HCT116 (cell line): Measurements from ENCODE around the gene PDE7B. TPM values are rescaled to one million over a fixed set of nuclear protein-coding genes. Genes with fewer than 3 reads are reported as not detected.
"Not testable (repeated sequence)": the region's sequence is repeated elsewhere in the genome, so short reads cannot be mapped to it uniquely, and the experiment has no call there.

Source experiments
- ATAC-seq: fragments of 200-7000 bp; cut with Tn5 transposase; 2 replicates; pipeline ENCODE4 v1.9.1; 2020; ENCODE audit warnings: mild to moderate bottlenecking, moderate library complexity
- BruUV-seq: library from RNA; stranded (reverse); fragments of 400-500 nt; replicated peaks from 2 replicates; lab custom pipeline; 2021; lab: Mats Ljungman, UMichigan
- CTCF ChIA-PET: fragments of 300-600 bp; sonication (Branson Sonifier 250); formaldehyde crosslinking; loops from one replicate; lab custom pipeline; 2021; ENCODE audit warnings: antibody characterized with exemption; lab: Charles Lee
- POLR2A ChIA-PET: fragments of 300-600, 350-600 bp; sonication (Branson Sonifier 250); formaldehyde crosslinking; loops from one replicate; lab custom pipeline; 2021; ENCODE audit warnings: antibody characterized with exemption; lab: Charles Lee
- RAD21 ChIA-PET, 2 experiments: fragments of 300-600 bp; sonication (Branson Sonifier 250); formaldehyde crosslinking; loops; one replicate each; lab custom pipeline; 2023; ENCODE audit warnings: low total read pairs in 2 of 2; ENCODE audit not compliant: uncharacterized antibody in 2 of 2, unreplicated experiment in 2 of 2, low non-redundant PET in 1 of 2; lab: Charles Lee
- DNase-seq: peaks from one replicate; pipeline ENCODE4 v3.0.0-alpha.2; 2010; ENCODE audit warnings: low read depth, low spot score
- H2AFZ ChIP-seq: fragments of 200-600 bp; shearing (Covaris generic), sonication (generic); 2 replicates; pipeline ENCODE4 v1.6.1; 2017; ENCODE audit warnings: low read depth, mixed run types, mixed read lengths, antibody characterized with exemption, low read length; ENCODE audit not compliant: poor library complexity, severe bottlenecking
- H3K27ac ChIP-seq: 2 replicates; pipeline ENCODE4 v1.5.1; 2012; ENCODE audit warnings: low read depth, low read length
- H3K27me3 ChIP-seq: fragments of 200-600 bp; sonication (generic); 2 replicates; pipeline ENCODE4 v1.6.1; 2016; ENCODE audit warnings: mixed run types, low read length, mixed read lengths; ENCODE audit not compliant: insufficient read depth
- H3K36me3 ChIP-seq, 2 experiments: fragments of 200-500 bp in 1 of 2; fragments of 200-600 bp in 1 of 2; sonication (Bioruptor generic) in 1 of 2; sonication (generic) in 1 of 2; 2 replicates each; pipeline versions ENCODE4 v1.5.1 to v1.6.1; 2014 to 2016; ENCODE audit warnings: low read length in 2 of 2, inconsistent platforms in 1 of 2, mixed read lengths in 1 of 2, mixed run types in 1 of 2; ENCODE audit not compliant: insufficient read depth in 2 of 2, control insufficient read depth in 1 of 2
- H3K4me1 ChIP-seq, 2 experiments: fragments of 200-600 bp in 1 of 2; sonication (generic) in 1 of 2; 2 replicates each; pipeline versions ENCODE4 v1.5.1 to v1.6.1; 2012 to 2017; ENCODE audit warnings: low read length in 2 of 2, inconsistent platforms in 1 of 2, mild to moderate bottlenecking in 1 of 2, mixed read lengths in 1 of 2, mixed run types in 1 of 2, moderate library complexity in 1 of 2; ENCODE audit not compliant: insufficient read depth in 2 of 2, control insufficient read depth in 1 of 2
- H3K4me2 ChIP-seq: fragments of 200-600 bp; sonication (generic); 2 replicates; pipeline ENCODE4 v1.6.1; 2017; ENCODE audit warnings: mixed run types, low read length, mixed read lengths
- H3K4me3 ChIP-seq, 2 experiments: fragments of 200-600 bp in 1 of 2; sonication (generic) in 1 of 2; replicated peaks in 1 of 2; 2 replicates each; pipeline ENCODE4 v1.5.1; 2011 to 2016; ENCODE audit warnings: low read length in 2 of 2, control low read depth in 1 of 2, low read depth in 1 of 2, mild to moderate bottlenecking in 1 of 2, mixed read lengths in 1 of 2, mixed run types in 1 of 2
- H3K79me2 ChIP-seq: fragments of 200-600 bp; sonication (generic); 2 replicates; pipeline ENCODE4 v1.6.1; 2017; ENCODE audit warnings: mild to moderate bottlenecking, mixed run types, low read length, moderate library complexity, mixed read lengths; ENCODE audit not compliant: insufficient read depth
- H3K9ac ChIP-seq: fragments of 200-600 bp; sonication (generic); 2 replicates; pipeline ENCODE4 v1.6.1; 2016; ENCODE audit warnings: low read length, mixed read lengths
- H3K9me2 ChIP-seq: fragments of 200-600 bp; sonication (generic), shearing (Covaris generic); 2 replicates; pipeline ENCODE4 v1.6.1; 2017; ENCODE audit warnings: mixed run types, mild to moderate bottlenecking, moderate library complexity; ENCODE audit not compliant: insufficient read depth
- H3K9me3 ChIP-seq, 2 experiments: fragments of 200-500 bp in 1 of 2; fragments of 200-600 bp in 1 of 2; sonication (Bioruptor generic) in 1 of 2; sonication (generic) in 1 of 2; 2 replicates each; pipeline ENCODE4 v1.6.1; 2014 to 2017; ENCODE audit warnings: low read length in 2 of 2, mixed read lengths in 2 of 2, inconsistent platforms in 1 of 2, low read depth in 1 of 2, mild to moderate bottlenecking in 1 of 2, mixed run types in 1 of 2, moderate library complexity in 1 of 2; ENCODE audit not compliant: control insufficient read depth in 1 of 2, insufficient read depth in 1 of 2
- H4K20me1 ChIP-seq: fragments of 200-600 bp; sonication (generic), shearing (Covaris generic); 2 replicates; pipeline ENCODE4 v1.6.1; 2017; ENCODE audit warnings: mixed run types, mild to moderate bottlenecking, moderate library complexity; ENCODE audit not compliant: insufficient read depth
- SRF ChIP-seq: IDR thresholded peaks from 2 replicates; pipeline ENCODE4 v1.6.1; 2012; ENCODE audit warnings: low read depth
- intact Hi-C: fragments of 100-400 bp; cut with micrococcal nuclease; formaldehyde crosslinking; loops from 2 replicates; pipeline ENCODE4 v1.10.0; 2022
- total RNA-seq: library from RNA; stranded (reverse); gene quantifications from one replicate; pipeline ENCODE4 v1.2.1, GENCODE V29; 2021; ENCODE audit not compliant: unreplicated experiment
- TF ChIP-seq, protein P1 (sequence below), 3 experiments: fragments of 200-600 bp in 1 of 3; sonication (generic) in 1 of 3; IDR thresholded peaks in 2 of 3; conservative IDR thresholded peaks in 1 of 3; 2 replicates each; pipeline ENCODE4 v1.5.1; 2012 to 2017; ENCODE audit warnings: low read depth in 2 of 3, low read length in 2 of 3, antibody characterized with exemption in 1 of 3, borderline replicate concordance in 1 of 3, control low read depth in 1 of 3, mild to moderate bottlenecking in 1 of 3, mixed read lengths in 1 of 3, mixed run types in 1 of 3, moderate library complexity in 1 of 3; ENCODE audit not compliant: insufficient read depth in 1 of 3

Gene PDE7B
- total RNA-seq, 1 experiment from 2014 or later: 0.61 TPM

DNA sequence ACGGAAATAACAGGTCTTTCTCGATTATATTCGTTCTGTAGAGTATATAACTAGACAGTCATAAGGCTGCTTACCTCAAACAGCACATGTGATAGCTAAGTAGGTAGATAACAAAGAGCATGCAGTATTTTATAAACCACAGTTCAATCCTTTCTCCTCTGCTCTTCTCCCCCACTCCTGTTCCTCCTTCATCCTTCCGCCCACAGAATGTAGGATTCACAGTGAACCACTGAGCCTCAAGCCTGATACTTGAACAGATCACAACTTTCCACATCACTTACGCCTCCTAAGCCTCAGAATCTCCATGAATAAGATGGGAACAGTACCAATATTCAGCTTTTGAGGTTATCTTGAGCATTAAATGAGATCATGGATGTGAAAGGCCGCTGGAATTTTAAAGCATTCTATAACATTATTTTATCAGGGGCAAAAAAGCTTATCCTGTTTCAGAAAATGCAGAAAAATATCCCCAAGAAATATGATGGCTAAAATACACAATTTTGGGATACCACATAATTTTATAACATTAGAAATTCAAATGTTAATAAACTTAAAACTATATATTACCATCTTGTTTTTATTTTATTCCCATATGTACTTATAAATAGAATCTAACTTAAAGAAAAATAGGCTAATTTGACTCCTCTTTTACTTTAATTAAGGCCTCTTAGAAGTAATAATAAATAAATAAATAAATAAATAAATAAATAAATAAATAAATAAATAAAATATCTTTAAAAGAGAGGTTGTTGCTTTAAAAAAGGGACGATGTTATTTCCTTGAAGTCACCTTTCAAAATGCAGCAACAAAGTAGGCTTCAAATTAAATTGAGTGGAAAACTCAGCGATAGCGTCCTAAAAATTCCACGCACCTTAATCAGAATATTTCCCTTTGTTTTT lies 365.3 kb downstream of the PDE7B start:
- no peaks in the 10 kb centered on the region for H3K9me2 ChIP-seq
- DNase-seq: no peak
- RAD21 ChIA-PET: no interaction called here
- H3K4me1 ChIP-seq: no peaks in the 10 kb centered on the region
- no peak overlapping the region for H3K9ac ChIP-seq
- H3K27ac ChIP-seq: no peak overlapping the region
- H4K20me1 ChIP-seq: no peaks in the 10 kb centered on the region
- intact Hi-C loops: no loop called here
- no peak overlapping the region for H2AFZ ChIP-seq
- H3K36me3 ChIP-seq: no peaks in the 10 kb centered on the region
- no peaks in the 10 kb centered on the region for H3K9me3 ChIP-seq
- no peak for TF ChIP-seq SRF
- TF ChIP-seq, protein P1, sequence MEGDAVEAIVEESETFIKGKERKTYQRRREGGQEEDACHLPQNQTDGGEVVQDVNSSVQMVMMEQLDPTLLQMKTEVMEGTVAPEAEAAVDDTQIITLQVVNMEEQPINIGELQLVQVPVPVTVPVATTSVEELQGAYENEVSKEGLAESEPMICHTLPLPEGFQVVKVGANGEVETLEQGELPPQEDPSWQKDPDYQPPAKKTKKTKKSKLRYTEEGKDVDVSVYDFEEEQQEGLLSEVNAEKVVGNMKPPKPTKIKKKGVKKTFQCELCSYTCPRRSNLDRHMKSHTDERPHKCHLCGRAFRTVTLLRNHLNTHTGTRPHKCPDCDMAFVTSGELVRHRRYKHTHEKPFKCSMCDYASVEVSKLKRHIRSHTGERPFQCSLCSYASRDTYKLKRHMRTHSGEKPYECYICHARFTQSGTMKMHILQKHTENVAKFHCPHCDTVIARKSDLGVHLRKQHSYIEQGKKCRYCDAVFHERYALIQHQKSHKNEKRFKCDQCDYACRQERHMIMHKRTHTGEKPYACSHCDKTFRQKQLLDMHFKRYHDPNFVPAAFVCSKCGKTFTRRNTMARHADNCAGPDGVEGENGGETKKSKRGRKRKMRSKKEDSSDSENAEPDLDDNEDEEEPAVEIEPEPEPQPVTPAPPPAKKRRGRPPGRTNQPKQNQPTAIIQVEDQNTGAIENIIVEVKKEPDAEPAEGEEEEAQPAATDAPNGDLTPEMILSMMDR (IDR thresholded peaks at IDR 0.05 in 2 of 3, conservative IDR thresholded peaks at IDR 0.05 in 1 of 3; ENCODE audit: borderline replicate concordance in 1 of 3, insufficient read depth in 1 of 3, low read depth in 2 of 3, low read length in 2 of 3): no peak
- no peaks in the 10 kb centered on the region for H3K79me2 ChIP-seq
- H3K4me3 ChIP-seq: no peak overlapping the region
- BruUV-seq: no TSS peak
- H3K27me3 ChIP-seq: no peaks in the 10 kb centered on the region
- CTCF ChIA-PET: no interaction called here
- no peak for ATAC-seq
- H3K4me2 ChIP-seq: no peak overlapping the region
- POLR2A ChIA-PET: no interaction called here

DNA sequence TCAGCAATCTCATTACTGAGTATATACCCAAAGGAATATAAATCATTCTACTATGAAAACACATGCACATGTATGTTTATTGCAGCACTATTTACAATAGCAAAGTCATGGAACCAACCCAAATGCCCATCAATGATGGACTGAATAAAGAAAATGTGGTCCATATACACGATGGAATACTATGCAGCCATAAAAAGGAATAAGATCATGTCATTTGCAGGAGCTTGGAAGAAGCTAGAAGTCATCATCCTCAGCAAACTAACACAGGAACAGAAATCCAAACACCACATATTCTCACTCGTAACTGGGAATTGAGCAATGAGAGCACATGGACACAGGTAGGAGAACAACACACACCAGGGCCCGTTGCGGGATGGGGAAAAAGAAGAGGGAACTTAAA lies 373.5 kb downstream of the PDE7B start:
- H2AFZ ChIP-seq, H3K27ac ChIP-seq, H3K36me3 ChIP-seq, ATAC-seq, POLR2A ChIA-PET, H3K9me3 ChIP-seq, BruUV-seq, H3K4me2 ChIP-seq, CTCF ChIA-PET, H3K4me3 ChIP-seq, H3K9ac ChIP-seq, H3K79me2 ChIP-seq, H3K4me1 ChIP-seq, RAD21 ChIA-PET, DNase-seq, H3K27me3 ChIP-seq, H3K9me2 ChIP-seq, H4K20me1 ChIP-seq: not testable (repeated sequence)
- intact Hi-C loops: loop anchor here (5.0 to 10.0 kb wide), 2 partner anchors 303 to 470 kb away; no protein-coding TSS in a partner anchor
